ENCODE results near the gene RFT1.

Gene RFT1

DNA sequence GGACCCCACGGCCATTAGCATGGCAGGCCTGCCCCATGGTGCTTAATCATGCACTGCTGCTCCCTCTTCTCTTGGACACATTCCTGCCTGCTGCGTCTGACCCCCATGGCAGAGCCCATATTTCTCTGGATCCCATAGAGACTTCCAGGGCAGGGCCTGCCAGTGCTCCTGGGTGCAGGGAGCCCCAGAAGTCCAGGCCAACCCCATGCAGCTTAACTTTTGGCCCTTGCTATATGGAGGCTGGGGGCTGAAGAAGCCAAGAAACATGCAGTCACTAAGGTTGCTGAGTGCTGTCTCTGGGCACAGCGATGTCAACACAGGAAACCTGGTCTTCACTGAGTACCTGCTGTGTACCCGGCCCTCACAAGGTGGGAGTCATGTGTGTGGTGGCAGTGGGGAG is 19.5 kb upstream of the RFT1 start:
- no peak for DNase-seq
- no peak for TF ChIP-seq GATA1 (IDR thresholded peaks at IDR 0.05; ENCODE audit: low read depth, low read length)
- TF ChIP-seq POLR2A (IDR thresholded peaks at IDR 0.05; ENCODE audit: low read length) = no peak

DNA sequence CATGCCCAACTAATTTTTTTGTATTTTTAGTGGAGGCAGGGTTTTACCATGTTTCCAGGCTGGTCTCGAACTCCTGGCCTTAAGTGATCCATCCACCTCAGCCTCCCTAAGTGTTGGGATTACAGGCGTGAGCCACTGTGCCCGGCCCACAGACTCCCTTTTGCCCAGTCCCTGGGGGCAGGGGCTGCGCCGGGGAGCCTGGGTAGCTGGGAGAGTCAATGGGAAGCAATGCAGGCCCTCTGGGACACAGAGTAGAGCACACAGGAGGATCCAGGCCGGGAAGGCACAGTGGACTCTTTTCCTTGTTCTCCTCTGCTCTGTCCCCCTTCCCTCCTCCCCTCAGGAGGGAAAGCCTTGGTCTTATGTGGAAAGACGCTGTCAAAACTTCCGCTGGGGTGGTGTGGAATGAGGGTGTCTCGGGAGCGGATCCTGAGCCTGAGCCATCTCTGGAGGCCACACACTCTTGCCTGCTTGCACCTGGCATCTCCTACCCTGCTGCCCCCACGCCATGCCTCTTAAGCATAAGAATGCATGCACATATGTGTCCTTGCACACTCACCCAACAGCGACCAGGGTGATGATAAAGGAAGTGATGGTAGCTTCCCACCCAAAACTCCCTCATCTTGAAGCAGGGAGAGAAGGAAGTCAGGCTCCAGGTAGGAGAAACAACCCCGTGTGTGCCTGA is 18.9 kb upstream of the RFT1 start:
- TF ChIP-seq GATA1 (IDR thresholded peaks at IDR 0.05; ENCODE audit: low read depth, low read length) (no peak), POLR2A (IDR thresholded peaks at IDR 0.05; ENCODE audit: low read length) (no peak)
- no peak for DNase-seq

- TF ChIP-seq GATA1 (IDR thresholded peaks at IDR 0.05; ENCODE audit: low read depth, low read length) (no peak), POLR2A (IDR thresholded peaks at IDR 0.05; ENCODE audit: low read length) (no peak)
- no peak for DNase-seq
Measured at GRCh38 chr3:53147903-53148400, 17.7 kb upstream of the RFT1 start.

DNA sequence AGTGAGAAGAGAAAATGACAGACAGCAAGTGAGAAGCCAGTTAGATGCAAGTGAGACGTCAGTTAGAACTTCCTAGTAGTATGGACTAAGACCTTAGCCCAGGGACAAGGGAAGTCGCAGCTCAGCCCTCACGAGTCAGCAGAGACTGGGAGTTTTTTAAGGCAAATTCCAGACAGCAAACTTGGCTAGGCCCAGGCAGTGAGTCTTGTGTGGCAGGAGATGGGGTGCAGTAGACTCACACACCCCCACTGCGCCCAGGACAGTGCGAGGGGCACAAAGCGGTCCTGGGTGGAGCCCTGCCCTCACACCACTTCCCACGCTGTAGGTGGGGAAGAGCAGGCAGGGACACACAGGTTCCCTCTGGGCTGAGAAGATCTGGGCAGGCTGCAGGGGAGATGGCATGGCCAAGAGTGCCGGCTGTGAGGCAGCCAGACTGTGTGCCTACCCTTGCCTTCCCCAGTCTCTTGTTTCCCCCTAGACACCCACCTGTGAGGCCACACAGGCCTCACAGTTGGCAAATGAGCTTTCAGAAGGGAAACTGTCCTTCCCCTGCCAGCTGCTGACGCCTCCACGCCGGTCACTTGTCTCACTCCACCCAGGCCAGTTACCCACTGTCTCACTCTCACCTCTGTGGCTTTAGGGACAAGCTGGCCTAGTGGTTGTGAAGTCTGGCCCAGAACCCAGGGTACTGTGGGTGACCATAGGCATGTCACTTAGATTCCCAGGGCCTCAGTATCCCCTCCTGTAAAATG is 17.1 kb upstream of the RFT1 start:
- no peak for TF ChIP-seq GATA1 (IDR thresholded peaks at IDR 0.05; ENCODE audit: low read depth, low read length)
- TF ChIP-seq POLR2A (IDR thresholded peaks at IDR 0.05; ENCODE audit: low read length) = no peak
- no peak for DNase-seq

DNA sequence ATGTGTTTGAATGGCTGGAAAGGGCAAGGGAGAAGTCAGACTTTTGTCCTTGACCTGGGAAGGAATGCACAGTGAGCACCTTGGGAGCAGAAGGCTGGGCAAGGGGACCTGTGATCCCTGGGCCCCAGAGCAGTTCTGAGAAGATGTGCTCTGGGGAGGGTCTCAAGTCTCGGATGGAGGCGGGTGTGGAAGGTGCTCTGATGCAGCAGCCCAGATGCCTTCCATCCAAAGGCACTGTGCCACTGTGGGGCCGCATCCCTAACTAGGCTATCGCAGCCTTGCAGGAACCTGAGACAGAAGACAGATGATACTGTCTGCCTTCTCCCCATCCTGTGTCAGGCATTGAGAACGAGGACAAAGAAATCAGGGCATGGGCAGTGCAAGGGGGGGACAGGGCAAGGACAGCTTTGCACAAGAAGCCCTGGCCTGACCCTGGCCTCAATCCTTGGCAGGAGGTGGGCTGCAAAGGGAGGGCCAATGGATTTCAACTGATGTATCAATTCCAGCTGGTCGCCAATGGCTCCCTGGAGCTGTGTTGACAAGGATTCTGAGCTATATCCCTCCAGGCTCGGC is 16.2 kb upstream of the RFT1 start:
- TF ChIP-seq GATA1 (IDR thresholded peaks at IDR 0.05; ENCODE audit: low read depth, low read length) (no peak), POLR2A (IDR thresholded peaks at IDR 0.05; ENCODE audit: low read length) (no peak)
- DNase-seq = no peak

- TF ChIP-seq GATA1 (IDR thresholded peaks at IDR 0.05; ENCODE audit: low read depth, low read length) = no peak
- TF ChIP-seq POLR2A (IDR thresholded peaks at IDR 0.05; ENCODE audit: low read length) = no peak
- no peak for DNase-seq
Measured at GRCh38 chr3:53145713-53146080, 15.5 kb upstream of the RFT1 start.

DNA sequence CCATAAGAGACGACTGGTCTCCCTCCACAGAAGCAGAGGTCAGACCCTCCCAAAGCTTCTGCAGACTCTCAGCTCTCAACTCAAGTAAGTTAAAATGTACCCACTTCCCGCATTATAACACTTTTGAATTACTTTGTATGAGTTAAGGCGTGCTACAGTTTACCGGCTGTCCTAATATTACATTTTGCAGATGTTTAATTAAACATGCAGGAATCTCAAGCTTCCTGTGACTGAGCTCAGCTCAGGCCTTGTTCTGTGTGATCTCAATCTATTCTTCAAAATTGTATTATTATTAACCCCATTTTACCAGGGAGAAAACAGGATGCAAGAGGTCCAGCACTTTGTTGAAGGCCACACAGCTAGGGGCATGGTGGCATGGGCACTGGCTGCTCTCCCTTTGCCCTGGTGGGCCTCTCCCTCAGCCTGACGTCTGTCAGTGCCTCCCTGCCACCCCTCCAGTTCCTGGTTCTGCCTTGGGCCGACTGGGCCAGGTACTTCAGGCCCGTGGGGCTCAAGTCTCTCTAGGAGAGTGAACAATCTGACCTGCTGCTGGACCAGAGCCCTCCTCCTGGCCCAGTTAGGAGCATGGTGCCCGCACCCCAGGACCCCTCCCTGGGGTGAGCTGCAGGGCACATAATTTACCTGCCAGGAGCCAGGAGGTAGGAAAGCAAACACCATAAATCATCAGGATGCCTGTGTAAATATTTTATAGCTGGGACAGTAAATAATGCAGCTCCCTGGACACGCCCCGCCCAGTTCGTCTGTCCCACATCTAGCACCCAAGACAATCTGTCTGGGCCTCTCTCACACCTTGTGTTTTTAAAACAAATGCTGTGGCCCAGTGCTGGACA is 14.9 kb upstream of the RFT1 start:
- DNase-seq = no peak
- no peak for TF ChIP-seq POLR2A (IDR thresholded peaks at IDR 0.05; ENCODE audit: low read length)
- no peak for TF ChIP-seq GATA1 (IDR thresholded peaks at IDR 0.05; ENCODE audit: low read depth, low read length)

GRCh38 chr3:53144446-53144845 is 14.2 kb upstream of the RFT1 start:
- TF ChIP-seq GATA1 (IDR thresholded peaks at IDR 0.05; ENCODE audit: low read depth, low read length) (no peak), POLR2A (IDR thresholded peaks at IDR 0.05; ENCODE audit: low read length) (no peak)

DNA sequence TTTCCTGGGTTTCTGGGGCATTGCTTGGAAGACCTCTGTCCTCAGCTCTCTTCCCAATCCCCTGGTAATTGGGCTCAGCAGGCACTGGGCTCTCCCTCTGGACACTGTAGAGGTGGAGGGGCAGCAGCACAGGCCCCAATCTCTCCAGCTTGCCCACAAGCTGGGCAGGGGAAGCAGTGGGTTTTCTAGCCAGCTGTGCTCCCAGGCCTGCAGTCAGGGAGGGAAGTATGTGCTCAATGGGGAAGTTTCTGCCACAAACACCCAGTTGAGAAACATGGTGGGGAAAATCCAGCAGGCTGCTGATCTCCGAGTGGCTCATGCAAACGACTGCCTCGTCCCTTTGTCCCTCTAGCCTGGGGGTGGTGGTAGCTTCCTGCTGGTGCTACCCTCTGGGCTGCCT is 12.8 kb upstream of the RFT1 start:
- no peak for DNase-seq
- TF ChIP-seq POLR2A (IDR thresholded peaks at IDR 0.05; ENCODE audit: low read length) (no peak), GATA1 (IDR thresholded peaks at IDR 0.05; ENCODE audit: low read depth, low read length) (no peak)

More at GRCh38 chr3:53144446-53144845, 14.2 kb upstream of the RFT1 start:
- DNase-seq = no peak

GRCh38 chr3:53140847-53141845 is 10.9 kb upstream of the RFT1 start:
- no peak for TF ChIP-seq GATA1 (IDR thresholded peaks at IDR 0.05; ENCODE audit: low read depth, low read length)
- no peak for TF ChIP-seq POLR2A (IDR thresholded peaks at IDR 0.05; ENCODE audit: low read length)
- no peak for DNase-seq

- no peak for DNase-seq
- no peak for TF ChIP-seq POLR2A (IDR thresholded peaks at IDR 0.05; ENCODE audit: low read length)
- no peak for TF ChIP-seq GATA1 (IDR thresholded peaks at IDR 0.05; ENCODE audit: low read depth, low read length)
Measured at GRCh38 chr3:53139906-53140846, 9.9 kb upstream of the RFT1 start.

All from erythroblast (primary cell).